ENCODE measurements around the gene ENO1. TPM values are rescaled to one million over a fixed set of nuclear protein-coding genes. Genes with fewer than 3 reads are reported as not detected.

ENO1 gene
- total and polyA plus RNA-seq, 4 donors, result 270 to 499 (median 380) TPM

- H3K4me3 ChIP-seq (ENCODE audit: low read depth in 1 of 3, low read length in 3 of 3), result no peak overlapping the region
- DNase-seq (ENCODE audit: low spot score), result no peak
- no peaks in the 10 kb centered on the region for H3K36me3 ChIP-seq (ENCODE audit: control insufficient read depth in 4 of 4, insufficient read depth in 3 of 4, low read depth in 1 of 4, low read length in 3 of 4)
- WGBS, result 76% methylated on average over 9 of the region's 9 CpGs
- H3K27me3 ChIP-seq (ENCODE audit: control insufficient read depth in 4 of 4, insufficient read depth in 4 of 4, low read length in 3 of 4), result no peaks in the 10 kb centered on the region
- H3K4me1 ChIP-seq (ENCODE audit: control insufficient read depth in 4 of 4, insufficient read depth in 4 of 4, low read length in 3 of 4), result no peaks in the 10 kb centered on the region
- no peaks in the 10 kb centered on the region for H3K9me3 ChIP-seq (ENCODE audit: control insufficient read depth in 4 of 4, low read length in 3 of 4)
- no peak overlapping the region for H3K9ac ChIP-seq (ENCODE audit: low read depth in 1 of 2, low read length in 2 of 2)
- H3K27ac ChIP-seq (ENCODE audit: low read depth in 1 of 2, low read length in 2 of 2), result no peak overlapping the region
- no peak for TF ChIP-seq REST (IDR thresholded peaks at IDR 0.05)
- TF ChIP-seq FOXA2 (IDR thresholded peaks at IDR 0.05), result no peak
- TF ChIP-seq HNF4G (IDR thresholded peaks at IDR 0.05), result no peak
- no peak for TF ChIP-seq FOXA1 (IDR thresholded peaks at IDR 0.05)
- no peak for TF ChIP-seq CTCF (IDR thresholded peaks at IDR 0.05; ENCODE audit: low read depth, low read length, missing input control)
- TF ChIP-seq ZBTB33 (IDR thresholded peaks at IDR 0.05), result no peak
- no peak for TF ChIP-seq TAF1 (conservative IDR thresholded peaks at IDR 0.05)
- no peak for TF ChIP-seq RAD21 (IDR thresholded peaks at IDR 0.05)
- no peak for TF ChIP-seq GABPA (IDR thresholded peaks at IDR 0.05 in 1 of 2, conservative IDR thresholded peaks at IDR 0.05 in 1 of 2)
- no peak for TF ChIP-seq HNF4A (conservative IDR thresholded peaks at IDR 0.05)
- TF ChIP-seq MAX (IDR thresholded peaks at IDR 0.05), result no peak
- TF ChIP-seq YY1 (IDR thresholded peaks at IDR 0.05), result no peak
- no peak for TF ChIP-seq EGR1 (IDR thresholded peaks at IDR 0.05; ENCODE audit: low read depth in 2 of 2)
- TF ChIP-seq JUND (IDR thresholded peaks at IDR 0.05), result no peak
- TF ChIP-seq SP1 (IDR thresholded peaks at IDR 0.05), result no peak
- TF ChIP-seq NR2F2 (IDR thresholded peaks at IDR 0.05), result no peak
- no peak for TF ChIP-seq ATF3 (IDR thresholded peaks at IDR 0.05)
- TF ChIP-seq RXRA (IDR thresholded peaks at IDR 0.05), result no peak
Observed at GRCh38 chr1:8913457-8913856, 35.0 kb upstream of the ENO1 start.
